HG02571 (cell line): ENCODE data around the gene RAB23.
A peak's percentile ranks its signal among the peaks of the same experiment; 100 is the strongest.

Experiments used
- ATAC-seq: cut with Tn5 transposase; IDR thresholded peaks from one replicate; pipeline ENCODE4 v1.9.1; 2021; ENCODE audit warnings: mild to moderate bottlenecking, moderate library complexity; ENCODE audit not compliant: unreplicated experiment

Gene RAB23

GRCh38 chr6:57221936-57222742, at the start of gene RAB23:
TSS of gene RAB23 (minus strand) at chr6:57222307. CDS start at chr6:57210380, 11,927 bp downstream.
- ATAC-seq = peak; percentile 85

- ATAC-seq = no peak
These were observed 46.2 kb upstream of the RAB23 start for GRCh38 chr6:57268294-57268640.

GRCh38 chr6:57267586-57268293, 45.6 kb upstream of the RAB23 start:
- no peak for ATAC-seq

- ATAC-seq = no peak
These were observed 43.7 kb upstream of the RAB23 start for GRCh38 chr6:57265755-57266221.

- ATAC-seq = no peak
These were observed 41.6 kb upstream of the RAB23 start for GRCh38 chr6:57263739-57264138.

- no peak for ATAC-seq
These were observed 41.0 kb upstream of the RAB23 start for GRCh38 chr6:57262901-57263694.

- ATAC-seq = no peak
These were observed 40.4 kb upstream of the RAB23 start for GRCh38 chr6:57262488-57262887.

GRCh38 chr6:57261926-57262325, 39.8 kb upstream of the RAB23 start:
- no peak for ATAC-seq

GRCh38 chr6:57259064-57259463, 37.0 kb upstream of the RAB23 start:
- ATAC-seq = no peak

- no peak for ATAC-seq
These were observed 35.9 kb upstream of the RAB23 start for GRCh38 chr6:57257911-57258541.

GRCh38 chr6:57256541-57256940, 34.4 kb upstream of the RAB23 start:
- no peak for ATAC-seq

- no peak for ATAC-seq
These were observed 33.5 kb upstream of the RAB23 start for GRCh38 chr6:57255451-57256169.

- no peak for ATAC-seq
These were observed 32.1 kb upstream of the RAB23 start for GRCh38 chr6:57254055-57254717.

- ATAC-seq = no peak
These were observed 30.9 kb upstream of the RAB23 start for GRCh38 chr6:57252975-57253374.

GRCh38 chr6:57252137-57252536, 30.0 kb upstream of the RAB23 start:
- no peak for ATAC-seq

- no peak for ATAC-seq
These were observed 28.2 kb upstream of the RAB23 start for GRCh38 chr6:57250348-57250747.

GRCh38 chr6:57248311-57248895, 26.3 kb upstream of the RAB23 start:
- ATAC-seq = no peak

GRCh38 chr6:57247603-57248002, 25.5 kb upstream of the RAB23 start:
- no peak for ATAC-seq

- ATAC-seq = no peak
These were observed 24.2 kb upstream of the RAB23 start for GRCh38 chr6:57246307-57246706.
